HL-60 (cell line): ENCODE results near the gene DDAH1.

ENCODE experiments used
- DNase-seq, 2 experiments: peaks; one replicate each; pipeline ENCODE4 v3.0.0-alpha.2; 2010 to 2020; ENCODE audit warnings: low read depth in 1 of 2, low spot score in 1 of 2
- H3K27ac ChIP-seq: fragments of 250-450 bp; sonication (Bioruptor Pico); replicated peaks from 2 replicates; pipeline ENCODE4 v1.5.1; 2020; ENCODE audit warnings: mild to moderate bottlenecking, moderate library complexity
- H3K27me3 ChIP-seq: fragments of 250-450 bp; sonication (Bioruptor Pico); 2 replicates; pipeline ENCODE4 v1.5.1; 2021; ENCODE audit warnings: mild to moderate bottlenecking, moderate library complexity; ENCODE audit not compliant: insufficient read depth, poor library complexity, severe bottlenecking
- H3K4me3 ChIP-seq: replicated peaks from 2 replicates; pipeline ENCODE4 v1.5.1; 2011; ENCODE audit warnings: mild to moderate bottlenecking, control low read depth, low read length; ENCODE audit not compliant: insufficient read depth
- GABPA ChIP-seq: IDR thresholded peaks from 2 replicates; pipeline ENCODE4 v1.6.1; 2012; ENCODE audit warnings: low read depth
- POLR2AphosphoS5 ChIP-seq: IDR thresholded peaks from 2 replicates; pipeline ENCODE4 v1.6.1; 2012; ENCODE audit warnings: low read depth
- REST ChIP-seq: IDR thresholded peaks from 2 replicates; pipeline ENCODE4 v1.6.1; 2012; ENCODE audit warnings: low read depth; ENCODE audit not compliant: insufficient replicate concordance
- SPI1 ChIP-seq: IDR thresholded peaks from 2 replicates; pipeline ENCODE4 v1.6.1; 2012; ENCODE audit warnings: low read depth, mild to moderate bottlenecking, borderline replicate concordance
- TF ChIP-seq, protein P1 (sequence below): IDR thresholded peaks from one replicate; pipeline ENCODE4 v1.5.1; 2011; ENCODE audit warnings: low read length, control low read depth, inconsistent platforms; ENCODE audit not compliant: insufficient read depth

The DDAH1 gene

DNA sequence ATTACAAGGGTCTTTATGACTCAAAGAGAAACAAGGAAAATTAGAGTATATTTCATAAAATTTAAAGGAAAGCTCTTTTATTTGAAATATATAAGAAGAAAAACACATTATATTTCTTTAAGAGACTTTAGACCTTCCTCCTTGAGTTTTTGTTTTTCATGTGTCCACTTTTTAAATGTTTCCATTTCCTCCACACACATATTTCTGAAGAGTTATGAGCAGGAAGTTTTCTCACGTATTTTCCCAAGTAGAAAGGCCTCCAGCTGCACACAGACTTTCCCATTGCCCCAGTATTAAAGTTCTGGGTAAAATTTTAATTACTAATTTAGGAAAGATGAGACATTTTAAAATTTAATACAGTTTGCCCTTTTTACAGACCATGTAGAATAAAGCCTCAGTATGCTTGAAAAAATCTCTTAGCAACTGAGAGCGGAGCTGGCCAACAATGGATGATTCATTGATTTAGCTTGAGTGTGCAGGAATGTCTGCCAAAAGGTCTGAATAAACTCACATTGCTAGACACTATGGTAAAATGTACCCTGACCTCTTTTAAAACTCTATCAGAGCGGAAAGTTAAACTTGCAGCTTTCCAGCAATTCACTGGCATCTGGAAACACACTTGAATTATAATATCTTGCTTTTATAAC lies 57.9 kb downstream of the DDAH1 start:
- H3K4me3 ChIP-seq: no peak overlapping the region
- H3K27me3 ChIP-seq: no peaks in the 10 kb centered on the region
- no peak for TF ChIP-seq POLR2AphosphoS5
- TF ChIP-seq REST: no peak
- TF ChIP-seq GABPA: no peak
- no peak for TF ChIP-seq SPI1
- TF ChIP-seq, protein P1, sequence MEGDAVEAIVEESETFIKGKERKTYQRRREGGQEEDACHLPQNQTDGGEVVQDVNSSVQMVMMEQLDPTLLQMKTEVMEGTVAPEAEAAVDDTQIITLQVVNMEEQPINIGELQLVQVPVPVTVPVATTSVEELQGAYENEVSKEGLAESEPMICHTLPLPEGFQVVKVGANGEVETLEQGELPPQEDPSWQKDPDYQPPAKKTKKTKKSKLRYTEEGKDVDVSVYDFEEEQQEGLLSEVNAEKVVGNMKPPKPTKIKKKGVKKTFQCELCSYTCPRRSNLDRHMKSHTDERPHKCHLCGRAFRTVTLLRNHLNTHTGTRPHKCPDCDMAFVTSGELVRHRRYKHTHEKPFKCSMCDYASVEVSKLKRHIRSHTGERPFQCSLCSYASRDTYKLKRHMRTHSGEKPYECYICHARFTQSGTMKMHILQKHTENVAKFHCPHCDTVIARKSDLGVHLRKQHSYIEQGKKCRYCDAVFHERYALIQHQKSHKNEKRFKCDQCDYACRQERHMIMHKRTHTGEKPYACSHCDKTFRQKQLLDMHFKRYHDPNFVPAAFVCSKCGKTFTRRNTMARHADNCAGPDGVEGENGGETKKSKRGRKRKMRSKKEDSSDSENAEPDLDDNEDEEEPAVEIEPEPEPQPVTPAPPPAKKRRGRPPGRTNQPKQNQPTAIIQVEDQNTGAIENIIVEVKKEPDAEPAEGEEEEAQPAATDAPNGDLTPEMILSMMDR: no peak
- no peak overlapping the region for H3K27ac ChIP-seq
- no peak for DNase-seq

DNA sequence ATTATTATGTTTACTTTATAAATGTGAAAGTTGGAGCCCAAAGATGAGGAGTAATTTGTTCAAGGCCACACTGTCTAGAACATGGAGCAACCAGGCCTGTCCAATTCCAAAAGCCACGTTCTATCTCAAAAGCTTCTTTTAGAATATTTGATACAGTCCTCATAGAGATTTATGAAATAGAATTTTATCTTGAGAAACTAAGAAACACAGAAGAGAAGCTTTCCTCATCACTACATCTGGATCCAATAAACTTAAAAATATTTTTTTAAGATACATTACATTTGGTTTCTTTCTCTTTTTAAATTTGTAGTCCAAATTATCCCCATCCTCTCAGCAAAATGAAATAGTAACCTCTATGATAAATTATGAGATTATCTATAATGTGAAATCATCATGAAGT lies 58.9 kb downstream of the DDAH1 start:
- H3K4me3 ChIP-seq: no peak overlapping the region
- H3K27me3 ChIP-seq: no peaks in the 10 kb centered on the region
- DNase-seq: no peak
- TF ChIP-seq SPI1 (no peak), REST (no peak), GABPA (no peak), POLR2AphosphoS5 (no peak)
- TF ChIP-seq, protein P1: no peak
- H3K27ac ChIP-seq: no peak overlapping the region

DNA sequence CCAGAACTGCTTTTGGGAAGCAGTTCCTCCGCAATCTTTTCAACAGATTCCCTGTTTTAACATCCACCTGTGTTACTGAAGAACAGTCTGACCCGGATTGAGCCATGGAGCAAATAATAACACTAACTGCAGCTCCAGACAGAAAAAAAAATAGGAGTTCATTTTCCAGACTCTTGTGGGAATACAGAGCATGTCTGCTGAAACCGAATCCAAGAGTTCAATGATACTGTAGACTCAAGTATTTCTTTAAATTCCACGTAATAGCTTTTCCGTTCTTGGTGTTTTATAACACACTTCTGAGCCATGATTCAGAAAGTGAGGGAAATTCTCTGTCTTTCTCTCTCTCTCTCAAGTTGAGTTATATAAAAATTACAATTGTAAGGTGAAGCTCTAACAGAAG lies 60.6 kb downstream of the DDAH1 start:
- no peak for TF ChIP-seq SPI1
- TF ChIP-seq REST: no peak
- no peak for TF ChIP-seq POLR2AphosphoS5
- TF ChIP-seq, protein P1: no peak
- TF ChIP-seq GABPA: no peak
- Histone ChIP-seq H3K4me3 (no peak overlapping the region), H3K27me3 (no peaks in the 10 kb centered on the region), H3K27ac (no peak overlapping the region)
- no peak for DNase-seq
